PFSK-1 (cell line): ENCODE data around the gene TJP2.

ENCODE experiments used
- FOXP2 ChIP-seq: optimal IDR thresholded peaks from 2 replicates; pipeline ENCODE3; 2011; ENCODE audit warnings: borderline replicate concordance, control low read depth, inconsistent platforms; ENCODE audit not compliant: insufficient read depth; ENCODE audit errors: extremely low read length, extremely low read depth
- POLR2AphosphoS5 ChIP-seq: IDR thresholded peaks from 2 replicates; pipeline ENCODE4 v1.6.1; 2012; ENCODE audit warnings: low read depth, mild to moderate bottlenecking, control low read depth, low read length, moderate library complexity
- SIN3A ChIP-seq: IDR thresholded peaks from 2 replicates; pipeline ENCODE4 v1.6.1; 2012; ENCODE audit warnings: mild to moderate bottlenecking, low read length, moderate library complexity, borderline replicate concordance; ENCODE audit not compliant: insufficient read depth
- TAF1 ChIP-seq: IDR thresholded peaks from 2 replicates; pipeline ENCODE4 v1.6.1; 2012; ENCODE audit warnings: low read length, control low read depth, borderline replicate concordance; ENCODE audit not compliant: insufficient read depth
- TF ChIP-seq, protein P1 (sequence below), 2 experiments: IDR thresholded peaks; 2 replicates each; pipeline versions ENCODE4 v1.6.1 to v1.8.0; 2011 to 2012; ENCODE audit warnings: low read depth in 2 of 2, low read length in 2 of 2, control low read depth in 1 of 2, inconsistent platforms in 1 of 2, mild to moderate bottlenecking in 1 of 2, moderate library complexity in 1 of 2; ENCODE audit not compliant: insufficient read depth in 1 of 2

DNA sequence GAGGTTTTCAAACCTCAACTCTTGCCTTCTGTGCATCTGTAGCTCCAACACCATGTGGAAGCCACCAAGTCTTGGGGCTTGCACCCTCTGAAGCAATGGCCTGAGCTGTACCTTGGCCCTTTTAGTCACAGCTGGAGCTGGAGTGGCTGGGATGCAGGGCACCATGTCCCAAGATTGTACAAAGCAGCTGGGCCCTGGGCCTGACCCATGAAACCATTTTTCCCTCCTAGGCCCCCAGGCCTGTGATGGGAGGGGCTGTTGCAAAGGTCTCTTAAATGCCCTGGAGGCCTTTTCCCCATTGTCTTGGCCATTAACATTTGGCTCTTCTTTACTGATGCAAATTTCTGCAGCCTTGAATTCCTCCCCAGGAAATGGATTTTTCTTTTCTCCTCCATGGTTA, 139.1 kb downstream of the TJP2 start:
- TF ChIP-seq POLR2AphosphoS5: no peak
- TF ChIP-seq, protein P1, sequence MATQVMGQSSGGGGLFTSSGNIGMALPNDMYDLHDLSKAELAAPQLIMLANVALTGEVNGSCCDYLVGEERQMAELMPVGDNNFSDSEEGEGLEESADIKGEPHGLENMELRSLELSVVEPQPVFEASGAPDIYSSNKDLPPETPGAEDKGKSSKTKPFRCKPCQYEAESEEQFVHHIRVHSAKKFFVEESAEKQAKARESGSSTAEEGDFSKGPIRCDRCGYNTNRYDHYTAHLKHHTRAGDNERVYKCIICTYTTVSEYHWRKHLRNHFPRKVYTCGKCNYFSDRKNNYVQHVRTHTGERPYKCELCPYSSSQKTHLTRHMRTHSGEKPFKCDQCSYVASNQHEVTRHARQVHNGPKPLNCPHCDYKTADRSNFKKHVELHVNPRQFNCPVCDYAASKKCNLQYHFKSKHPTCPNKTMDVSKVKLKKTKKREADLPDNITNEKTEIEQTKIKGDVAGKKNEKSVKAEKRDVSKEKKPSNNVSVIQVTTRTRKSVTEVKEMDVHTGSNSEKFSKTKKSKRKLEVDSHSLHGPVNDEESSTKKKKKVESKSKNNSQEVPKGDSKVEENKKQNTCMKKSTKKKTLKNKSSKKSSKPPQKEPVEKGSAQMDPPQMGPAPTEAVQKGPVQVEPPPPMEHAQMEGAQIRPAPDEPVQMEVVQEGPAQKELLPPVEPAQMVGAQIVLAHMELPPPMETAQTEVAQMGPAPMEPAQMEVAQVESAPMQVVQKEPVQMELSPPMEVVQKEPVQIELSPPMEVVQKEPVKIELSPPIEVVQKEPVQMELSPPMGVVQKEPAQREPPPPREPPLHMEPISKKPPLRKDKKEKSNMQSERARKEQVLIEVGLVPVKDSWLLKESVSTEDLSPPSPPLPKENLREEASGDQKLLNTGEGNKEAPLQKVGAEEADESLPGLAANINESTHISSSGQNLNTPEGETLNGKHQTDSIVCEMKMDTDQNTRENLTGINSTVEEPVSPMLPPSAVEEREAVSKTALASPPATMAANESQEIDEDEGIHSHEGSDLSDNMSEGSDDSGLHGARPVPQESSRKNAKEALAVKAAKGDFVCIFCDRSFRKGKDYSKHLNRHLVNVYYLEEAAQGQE (IDR thresholded peaks at IDR 0.05; ENCODE audit: insufficient read depth in 1 of 2, low read depth in 2 of 2, low read length in 2 of 2): no peak
- no peak for TF ChIP-seq SIN3A
- no peak for TF ChIP-seq TAF1
- TF ChIP-seq FOXP2: no peak
